Prostate gland (tissue), 2 donors: ENCODE results near the gene HS6ST3.

ENCODE experiments used
- CTCF ChIP-seq, 4 experiments: fragments of 200-600 bp in 2 of 4; fragments of 450-650 bp in 2 of 4; sonication (generic) in 2 of 4; IDR thresholded peaks; 1 replicate in 3 of 4; 2 replicates in 1 of 4; pipeline ENCODE4 v1.5.1; 2016 to 2019; ENCODE audit warnings: antibody characterized with exemption in 4 of 4, mild to moderate bottlenecking in 2 of 4, moderate library complexity in 2 of 4
- POLR2A ChIP-seq: fragments of 450-650 bp; IDR thresholded peaks from one replicate; pipeline ENCODE4 v1.6.1; 2016; ENCODE audit warnings: antibody characterized with exemption, mild to moderate bottlenecking
- POLR2AphosphoS5 ChIP-seq: sonication (generic); formaldehyde crosslinking; IDR thresholded peaks from one replicate; pipeline ENCODE4 v1.6.1; 2017; ENCODE audit warnings: antibody characterized with exemption

GRCh38 chr13:96185818-96186217, 95.9 kb downstream of the HS6ST3 start:
- TF ChIP-seq POLR2A = no peak
- TF ChIP-seq CTCF (IDR thresholded peaks at IDR 0.05) = no peak
- no peak for TF ChIP-seq POLR2AphosphoS5
